ENCODE results near the gene LDLRAP1. TPM values are rescaled to one million over a fixed set of nuclear protein-coding genes. Genes with fewer than 3 reads are reported as not detected.

The LDLRAP1 gene
- total RNA-seq, 2 donors from 2014 or later, result 13.9 to 14.5 TPM

GRCh38 chr1:25575191-25575590 lies 31.8 kb downstream of the LDLRAP1 start:
- H3K36me3 Mint-ChIP-seq (ENCODE audit: low read depth), result no peaks in the 10 kb centered on the region
- Histone ChIP-seq H3K4me1 (ENCODE audit: control insufficient read depth, insufficient read depth, low read length) (no peaks in the 10 kb centered on the region), H3K9ac (ENCODE audit: extremely low read depth, low read length, poor library complexity, severe bottlenecking) (no peak overlapping the region), H3K4me3 (ENCODE audit: low read length) (no peak overlapping the region), H3K27ac (ENCODE audit: low read depth, low read length) (no peak overlapping the region), H3K27me3 (ENCODE audit: control insufficient read depth, insufficient read depth, low read length, poor library complexity, severe bottlenecking) (no peaks in the 10 kb centered on the region), H3K9me3 (ENCODE audit: control insufficient read depth, low read length) (no peaks in the 10 kb centered on the region), H3K36me3 (ENCODE audit: control insufficient read depth, insufficient read depth, low read length) (no peaks in the 10 kb centered on the region)
- WGBS, 2 experiments (ENCODE audit: insufficient coverage in 1 of 2, insufficient read length in 1 of 2), result 92% methylated on average over 2 of the region's 2 CpGs; no CpG with 5 or more reads in 1 of the 2 experiments
- H3K4me1 Mint-ChIP-seq, result peaks cover 2% of the 10 kb centered on the region
- TF ChIP-seq, protein P1, sequence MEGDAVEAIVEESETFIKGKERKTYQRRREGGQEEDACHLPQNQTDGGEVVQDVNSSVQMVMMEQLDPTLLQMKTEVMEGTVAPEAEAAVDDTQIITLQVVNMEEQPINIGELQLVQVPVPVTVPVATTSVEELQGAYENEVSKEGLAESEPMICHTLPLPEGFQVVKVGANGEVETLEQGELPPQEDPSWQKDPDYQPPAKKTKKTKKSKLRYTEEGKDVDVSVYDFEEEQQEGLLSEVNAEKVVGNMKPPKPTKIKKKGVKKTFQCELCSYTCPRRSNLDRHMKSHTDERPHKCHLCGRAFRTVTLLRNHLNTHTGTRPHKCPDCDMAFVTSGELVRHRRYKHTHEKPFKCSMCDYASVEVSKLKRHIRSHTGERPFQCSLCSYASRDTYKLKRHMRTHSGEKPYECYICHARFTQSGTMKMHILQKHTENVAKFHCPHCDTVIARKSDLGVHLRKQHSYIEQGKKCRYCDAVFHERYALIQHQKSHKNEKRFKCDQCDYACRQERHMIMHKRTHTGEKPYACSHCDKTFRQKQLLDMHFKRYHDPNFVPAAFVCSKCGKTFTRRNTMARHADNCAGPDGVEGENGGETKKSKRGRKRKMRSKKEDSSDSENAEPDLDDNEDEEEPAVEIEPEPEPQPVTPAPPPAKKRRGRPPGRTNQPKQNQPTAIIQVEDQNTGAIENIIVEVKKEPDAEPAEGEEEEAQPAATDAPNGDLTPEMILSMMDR (conservative IDR thresholded peaks at IDR 0.05), result no peak
- no peak for DNase-seq
- H3K27me3 Mint-ChIP-seq (ENCODE audit: insufficient read depth), result peaks cover 9% of the 10 kb centered on the region
- H3K27ac Mint-ChIP-seq, result no peak overlapping the region
- no peaks in the 10 kb centered on the region for H3K9me3 Mint-ChIP-seq
- no peak overlapping the region for H3K4me3 Mint-ChIP-seq

- peaks cover 2% of the 10 kb centered on the region for H3K4me1 Mint-ChIP-seq
These were observed 33.2 kb downstream of the LDLRAP1 start for GRCh38 chr1:25576459-25577133.

GRCh38 chr1:25577134-25577920 lies 33.9 kb downstream of the LDLRAP1 start:
- Histone ChIP-seq H3K9ac (ENCODE audit: extremely low read depth, low read length, poor library complexity, severe bottlenecking) (no peak overlapping the region), H3K27me3 (ENCODE audit: control insufficient read depth, insufficient read depth, low read length, poor library complexity, severe bottlenecking) (no peaks in the 10 kb centered on the region), H3K36me3 (ENCODE audit: control insufficient read depth, insufficient read depth, low read length) (no peaks in the 10 kb centered on the region), H3K4me3 (ENCODE audit: low read length) (no peak overlapping the region), H3K4me1 (ENCODE audit: control insufficient read depth, insufficient read depth, low read length) (no peaks in the 10 kb centered on the region), H3K9me3 (ENCODE audit: control insufficient read depth, low read length) (no peaks in the 10 kb centered on the region), H3K27ac (ENCODE audit: low read depth, low read length) (no peak overlapping the region)
- Mint-ChIP-seq H3K4me1 (peaks cover 2% of the 10 kb centered on the region), H3K9me3 (no peaks in the 10 kb centered on the region), H3K27me3 (ENCODE audit: insufficient read depth) (peaks cover 9% of the 10 kb centered on the region), H3K27ac (no peak overlapping the region), H3K4me3 (no peak overlapping the region), H3K36me3 (ENCODE audit: low read depth) (no peaks in the 10 kb centered on the region)
- TF ChIP-seq, protein P1 (conservative IDR thresholded peaks at IDR 0.05), result no peak
- WGBS, 2 experiments (ENCODE audit: insufficient coverage in 1 of 2, insufficient read length in 1 of 2), result 87 to 91% methylated on average over 14 to 21 of the region's 21 CpGs
- DNase-seq, result peak; percentile 60

More at GRCh38 chr1:25576459-25577133, 33.2 kb downstream of the LDLRAP1 start:
- H3K27me3 Mint-ChIP-seq (ENCODE audit: insufficient read depth), result peaks cover 9% of the 10 kb centered on the region
- Histone ChIP-seq H3K4me1 (ENCODE audit: control insufficient read depth, insufficient read depth, low read length) (no peaks in the 10 kb centered on the region), H3K9me3 (ENCODE audit: control insufficient read depth, low read length) (no peaks in the 10 kb centered on the region), H3K9ac (ENCODE audit: extremely low read depth, low read length, poor library complexity, severe bottlenecking) (no peak overlapping the region), H3K36me3 (ENCODE audit: control insufficient read depth, insufficient read depth, low read length) (no peaks in the 10 kb centered on the region), H3K4me3 (ENCODE audit: low read length) (no peak overlapping the region), H3K27ac (ENCODE audit: low read depth, low read length) (no peak overlapping the region), H3K27me3 (ENCODE audit: control insufficient read depth, insufficient read depth, low read length, poor library complexity, severe bottlenecking) (no peaks in the 10 kb centered on the region)
- peak; percentile 36 for DNase-seq
- H3K27ac Mint-ChIP-seq, result no peak overlapping the region
- TF ChIP-seq, protein P1 (conservative IDR thresholded peaks at IDR 0.05), result no peak
- H3K9me3 Mint-ChIP-seq, result no peaks in the 10 kb centered on the region
- H3K4me3 Mint-ChIP-seq, result no peak overlapping the region
- WGBS, 2 experiments (ENCODE audit: insufficient coverage in 1 of 2, insufficient read length in 1 of 2), result 91 to 97% methylated on average over 10 to 18 of the region's 18 CpGs
- H3K36me3 Mint-ChIP-seq (ENCODE audit: low read depth), result no peaks in the 10 kb centered on the region
